ENCODE data around the gene USP53. TPM values are rescaled to one million over a fixed set of nuclear protein-coding genes. Genes with fewer than 3 reads are reported as not detected.

The USP53 gene
- total and polyA plus RNA-seq, 7 donors: 6.0 to 89.5 (median 53.5) TPM

DNA sequence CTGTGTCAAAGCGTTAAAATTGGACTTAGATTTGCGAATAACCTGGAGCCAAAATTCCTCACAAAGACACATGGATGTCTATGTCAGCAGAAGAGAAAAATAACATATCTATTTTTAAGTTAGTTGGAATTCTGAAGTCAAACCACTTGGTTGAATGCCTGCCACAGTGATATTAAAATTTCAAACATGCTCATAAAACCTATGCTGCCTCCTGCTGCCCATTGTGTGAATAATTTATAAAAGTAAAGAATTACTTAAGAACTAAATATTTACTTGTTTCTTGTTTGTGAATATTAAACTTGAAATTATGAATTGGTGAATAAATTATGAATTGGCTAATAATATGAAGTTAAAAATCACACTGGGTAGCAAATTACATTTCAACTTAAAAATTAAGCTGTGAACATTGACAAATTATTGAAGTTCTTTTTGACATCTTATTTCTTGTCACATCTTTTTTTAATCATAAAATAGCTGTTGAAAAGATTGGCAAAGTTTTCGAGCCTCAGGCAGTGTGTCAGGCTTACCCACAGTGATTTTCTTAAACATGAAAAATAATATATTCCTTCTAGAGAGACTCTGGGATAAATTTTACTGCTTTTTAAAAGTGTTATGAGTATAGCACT, 74.0 kb downstream of the USP53 start:
- peak overlapping the region; percentile 77 for H3K27ac ChIP-seq
- H3K4me1 ChIP-seq: peaks cover 55% of the 10 kb centered on the region
- ATAC-seq (peak; percentile 68 to 86 (median 82)), DNase-seq (no peak)
- WGBS, 3 donors: 15 to 19% (median 17%) methylated on average over 3 of the region's 3 CpGs
- H3K9me3 ChIP-seq: no peaks in the 10 kb centered on the region
- TF ChIP-seq, protein P1, sequence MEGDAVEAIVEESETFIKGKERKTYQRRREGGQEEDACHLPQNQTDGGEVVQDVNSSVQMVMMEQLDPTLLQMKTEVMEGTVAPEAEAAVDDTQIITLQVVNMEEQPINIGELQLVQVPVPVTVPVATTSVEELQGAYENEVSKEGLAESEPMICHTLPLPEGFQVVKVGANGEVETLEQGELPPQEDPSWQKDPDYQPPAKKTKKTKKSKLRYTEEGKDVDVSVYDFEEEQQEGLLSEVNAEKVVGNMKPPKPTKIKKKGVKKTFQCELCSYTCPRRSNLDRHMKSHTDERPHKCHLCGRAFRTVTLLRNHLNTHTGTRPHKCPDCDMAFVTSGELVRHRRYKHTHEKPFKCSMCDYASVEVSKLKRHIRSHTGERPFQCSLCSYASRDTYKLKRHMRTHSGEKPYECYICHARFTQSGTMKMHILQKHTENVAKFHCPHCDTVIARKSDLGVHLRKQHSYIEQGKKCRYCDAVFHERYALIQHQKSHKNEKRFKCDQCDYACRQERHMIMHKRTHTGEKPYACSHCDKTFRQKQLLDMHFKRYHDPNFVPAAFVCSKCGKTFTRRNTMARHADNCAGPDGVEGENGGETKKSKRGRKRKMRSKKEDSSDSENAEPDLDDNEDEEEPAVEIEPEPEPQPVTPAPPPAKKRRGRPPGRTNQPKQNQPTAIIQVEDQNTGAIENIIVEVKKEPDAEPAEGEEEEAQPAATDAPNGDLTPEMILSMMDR (IDR thresholded peaks at IDR 0.05): peak; percentile 81
- H3K27me3 ChIP-seq (ENCODE audit: insufficient read depth in 3 of 3, low read length in 2 of 3): no peaks in the 10 kb centered on the region
- peaks cover 0 to 13% of the 10 kb centered on the region in 2 donors for H3K36me3 ChIP-seq (ENCODE audit: insufficient read depth in 1 of 2, low read depth in 1 of 2)
- H3K4me3 ChIP-seq: peak overlapping the region; percentile 49
- intact Hi-C loops (cut with DNase I): loop anchor here (5.0 to 10.0 kb wide), 4 partner anchors 62 to 304 kb away; partner anchors contain the start of gene USP53 (in 1 of the 2)

DNA sequence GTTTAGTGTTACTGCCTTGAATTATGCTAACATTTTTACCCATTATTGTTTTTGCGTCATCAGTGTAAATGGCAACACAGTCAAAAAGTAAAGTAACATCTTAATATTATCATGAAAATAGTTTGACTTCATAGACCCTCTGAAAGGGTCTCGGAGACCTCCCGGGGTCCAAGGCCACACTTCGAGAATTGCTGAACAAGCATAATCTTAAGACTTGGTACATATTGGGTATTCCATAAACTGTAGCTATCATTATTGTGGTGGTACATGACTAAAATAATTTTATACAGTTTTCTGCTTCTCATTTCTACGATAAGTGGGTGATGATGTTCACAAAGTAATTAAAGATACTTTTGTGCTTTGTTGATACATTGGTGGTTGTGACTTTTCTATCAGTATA, 76.8 kb downstream of the USP53 start:
- no peak for DNase-seq
- H3K9me3 ChIP-seq: no peaks in the 10 kb centered on the region
- intact Hi-C loops (cut with DNase I): loop anchor here (5.0 to 10.0 kb wide), 4 partner anchors 65 to 307 kb away; partner anchors contain the start of gene USP53 (in 1 of the 2)
- no peak overlapping the region for H3K4me3 ChIP-seq
- WGBS, 3 donors: 94 to 97% (median 97%) methylated on average over 5 of the region's 5 CpGs
- no peak overlapping the region for H3K27ac ChIP-seq
- H3K36me3 ChIP-seq (ENCODE audit: insufficient read depth in 1 of 2, low read depth in 1 of 2): peaks cover 0 to 39% of the 10 kb centered on the region in 2 donors
- TF ChIP-seq, protein P1 (IDR thresholded peaks at IDR 0.05): no peak
- no peaks in the 10 kb centered on the region for H3K27me3 ChIP-seq (ENCODE audit: insufficient read depth in 3 of 3, low read length in 2 of 3)
- H3K4me1 ChIP-seq: peaks cover 31% of the 10 kb centered on the region
- no peak for ATAC-seq

DNA sequence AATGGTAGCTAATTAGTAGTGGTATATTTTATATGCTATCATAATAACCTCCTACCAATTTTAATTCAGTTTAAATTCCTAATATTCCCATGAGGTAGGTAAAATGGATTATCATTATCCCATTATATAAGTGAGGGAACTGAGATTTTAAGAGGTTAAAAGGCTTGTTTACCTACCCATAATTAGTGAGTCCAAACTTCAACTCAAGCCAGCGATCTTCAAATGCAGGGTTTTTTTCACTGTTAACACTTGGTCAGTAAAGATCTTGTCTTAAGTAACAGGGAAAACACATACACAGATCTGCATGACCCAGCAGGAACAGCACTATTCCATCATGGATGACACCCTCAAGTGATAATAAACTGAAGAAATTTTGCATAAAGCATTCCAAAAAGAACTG, 78.1 kb downstream of the USP53 start:
- H3K36me3 ChIP-seq (ENCODE audit: insufficient read depth in 1 of 2, low read depth in 1 of 2): peaks cover 0 to 47% of the 10 kb centered on the region in 2 donors
- peaks cover 19% of the 10 kb centered on the region for H3K4me1 ChIP-seq
- H3K27ac ChIP-seq: peak overlapping the region; percentile 28
- TF ChIP-seq, protein P1 (IDR thresholded peaks at IDR 0.05): no peak
- H3K27me3 ChIP-seq (ENCODE audit: insufficient read depth in 3 of 3, low read length in 2 of 3): no peaks in the 10 kb centered on the region
- DNase-seq: no peak
- intact Hi-C loops (cut with DNase I): no loop called here
- H3K4me3 ChIP-seq: no peak overlapping the region
- 82 to 90% (median 84%) methylated on average over 1 of the region's 1 CpG for WGBS, 3 donors
- ATAC-seq: no peak
- H3K9me3 ChIP-seq: no peaks in the 10 kb centered on the region

DNA sequence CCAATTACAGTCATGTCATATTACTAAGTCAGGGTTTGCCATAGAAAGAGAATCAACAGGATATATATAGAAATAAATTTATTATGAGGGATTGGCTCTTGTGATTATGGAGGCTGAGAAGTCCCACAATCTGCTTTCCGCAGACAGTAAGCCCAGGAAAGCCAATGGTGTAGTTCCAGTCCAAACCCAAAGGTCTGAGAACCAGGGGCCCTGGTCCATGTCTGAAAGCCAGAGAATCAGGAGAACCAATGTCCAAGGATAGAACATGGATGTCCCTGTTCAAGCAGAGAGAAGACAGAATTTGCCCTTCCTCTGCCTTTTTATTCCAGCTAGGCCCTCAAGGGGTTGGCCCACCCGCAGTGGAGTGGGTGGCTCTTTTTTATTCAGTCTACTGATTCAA, 83.8 kb downstream of the USP53 start:
- 94 to 95% (median 95%) methylated on average over 2 of the region's 2 CpGs for WGBS, 3 donors
- peaks cover 26% of the 10 kb centered on the region for H3K4me1 ChIP-seq
- intact Hi-C loops (cut with DNase I): no loop called here
- H3K9me3 ChIP-seq: no peaks in the 10 kb centered on the region
- H3K27ac ChIP-seq: no peak overlapping the region
- H3K36me3 ChIP-seq (ENCODE audit: insufficient read depth in 1 of 2, low read depth in 1 of 2): peaks cover 0 to 55% of the 10 kb centered on the region in 2 donors
- DNase-seq (no peak), ATAC-seq (no peak)
- no peak overlapping the region for H3K4me3 ChIP-seq
- H3K27me3 ChIP-seq (ENCODE audit: insufficient read depth in 3 of 3, low read length in 2 of 3): no peaks in the 10 kb centered on the region
- TF ChIP-seq, protein P1 (IDR thresholded peaks at IDR 0.05): no peak
